ENCODE measurements around the gene ARL2BP. TPM values are rescaled to one million over a fixed set of nuclear protein-coding genes. Genes with fewer than 3 reads are reported as not detected.

ARL2BP gene
- total and polyA plus RNA-seq, 2 of the 13 experiments (the other 11 are each of a cell fraction or from before 2014, with no cell fraction given) = 64.3 to 67.6 TPM

DNA sequence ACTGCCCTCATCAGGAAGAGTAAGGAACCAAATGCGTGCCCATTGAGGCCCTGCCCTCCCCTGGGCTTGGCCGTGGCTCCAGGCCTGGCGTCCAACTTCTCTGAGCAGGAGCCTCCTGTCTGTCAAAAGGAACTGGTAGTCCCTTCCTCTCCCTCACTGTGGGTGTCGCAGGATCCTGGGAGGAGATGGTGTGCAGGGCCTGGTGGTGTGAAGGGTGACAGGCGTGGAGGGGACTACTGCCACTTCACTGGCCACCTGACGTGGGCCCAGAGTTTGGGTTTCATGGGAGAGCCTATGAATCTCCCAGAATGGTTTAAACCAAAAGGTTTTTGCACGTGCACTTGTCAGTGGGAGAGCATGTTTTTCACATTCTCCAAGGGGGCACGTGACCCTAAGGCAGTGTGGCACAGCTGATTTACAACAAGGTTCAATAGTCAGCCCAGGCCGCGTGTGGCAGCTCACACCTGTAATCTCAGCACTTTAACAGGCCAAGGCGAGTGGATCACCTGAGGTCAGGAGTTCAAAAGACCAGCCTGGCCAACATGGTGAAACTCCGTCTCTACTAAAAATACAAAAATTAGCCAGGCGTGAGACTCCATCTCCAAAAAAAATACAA is 12.5 kb downstream of the ARL2BP start (continued):
- TF ChIP-seq, protein P1, sequence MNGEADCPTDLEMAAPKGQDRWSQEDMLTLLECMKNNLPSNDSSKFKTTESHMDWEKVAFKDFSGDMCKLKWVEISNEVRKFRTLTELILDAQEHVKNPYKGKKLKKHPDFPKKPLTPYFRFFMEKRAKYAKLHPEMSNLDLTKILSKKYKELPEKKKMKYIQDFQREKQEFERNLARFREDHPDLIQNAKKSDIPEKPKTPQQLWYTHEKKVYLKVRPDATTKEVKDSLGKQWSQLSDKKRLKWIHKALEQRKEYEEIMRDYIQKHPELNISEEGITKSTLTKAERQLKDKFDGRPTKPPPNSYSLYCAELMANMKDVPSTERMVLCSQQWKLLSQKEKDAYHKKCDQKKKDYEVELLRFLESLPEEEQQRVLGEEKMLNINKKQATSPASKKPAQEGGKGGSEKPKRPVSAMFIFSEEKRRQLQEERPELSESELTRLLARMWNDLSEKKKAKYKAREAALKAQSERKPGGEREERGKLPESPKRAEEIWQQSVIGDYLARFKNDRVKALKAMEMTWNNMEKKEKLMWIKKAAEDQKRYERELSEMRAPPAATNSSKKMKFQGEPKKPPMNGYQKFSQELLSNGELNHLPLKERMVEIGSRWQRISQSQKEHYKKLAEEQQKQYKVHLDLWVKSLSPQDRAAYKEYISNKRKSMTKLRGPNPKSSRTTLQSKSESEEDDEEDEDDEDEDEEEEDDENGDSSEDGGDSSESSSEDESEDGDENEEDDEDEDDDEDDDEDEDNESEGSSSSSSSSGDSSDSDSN (CRISPR knock-in tag; IDR thresholded peaks at IDR 0.05) = no peak
- TF ChIP-seq DNMT1 (CRISPR knock-in tag; IDR thresholded peaks at IDR 0.05) (no peak), E2F2 (CRISPR knock-in tag; IDR thresholded peaks at IDR 0.05; ENCODE audit: borderline replicate concordance) (no peak), CC2D1A (CRISPR knock-in tag; IDR thresholded peaks at IDR 0.05) (no peak), ZNF30 (CRISPR knock-in tag; IDR thresholded peaks at IDR 0.05) (no peak), CHD4 (IDR thresholded peaks at IDR 0.05; ENCODE audit: borderline replicate concordance, low read length) (no peak), MYC (CRISPR knock-in tag; IDR thresholded peaks at IDR 0.05; ENCODE audit: borderline replicate concordance) (no peak), PAWR (CRISPR knock-in tag; IDR thresholded peaks at IDR 0.05; ENCODE audit: borderline replicate concordance) (no peak)
- TF ChIP-seq, protein P2, sequence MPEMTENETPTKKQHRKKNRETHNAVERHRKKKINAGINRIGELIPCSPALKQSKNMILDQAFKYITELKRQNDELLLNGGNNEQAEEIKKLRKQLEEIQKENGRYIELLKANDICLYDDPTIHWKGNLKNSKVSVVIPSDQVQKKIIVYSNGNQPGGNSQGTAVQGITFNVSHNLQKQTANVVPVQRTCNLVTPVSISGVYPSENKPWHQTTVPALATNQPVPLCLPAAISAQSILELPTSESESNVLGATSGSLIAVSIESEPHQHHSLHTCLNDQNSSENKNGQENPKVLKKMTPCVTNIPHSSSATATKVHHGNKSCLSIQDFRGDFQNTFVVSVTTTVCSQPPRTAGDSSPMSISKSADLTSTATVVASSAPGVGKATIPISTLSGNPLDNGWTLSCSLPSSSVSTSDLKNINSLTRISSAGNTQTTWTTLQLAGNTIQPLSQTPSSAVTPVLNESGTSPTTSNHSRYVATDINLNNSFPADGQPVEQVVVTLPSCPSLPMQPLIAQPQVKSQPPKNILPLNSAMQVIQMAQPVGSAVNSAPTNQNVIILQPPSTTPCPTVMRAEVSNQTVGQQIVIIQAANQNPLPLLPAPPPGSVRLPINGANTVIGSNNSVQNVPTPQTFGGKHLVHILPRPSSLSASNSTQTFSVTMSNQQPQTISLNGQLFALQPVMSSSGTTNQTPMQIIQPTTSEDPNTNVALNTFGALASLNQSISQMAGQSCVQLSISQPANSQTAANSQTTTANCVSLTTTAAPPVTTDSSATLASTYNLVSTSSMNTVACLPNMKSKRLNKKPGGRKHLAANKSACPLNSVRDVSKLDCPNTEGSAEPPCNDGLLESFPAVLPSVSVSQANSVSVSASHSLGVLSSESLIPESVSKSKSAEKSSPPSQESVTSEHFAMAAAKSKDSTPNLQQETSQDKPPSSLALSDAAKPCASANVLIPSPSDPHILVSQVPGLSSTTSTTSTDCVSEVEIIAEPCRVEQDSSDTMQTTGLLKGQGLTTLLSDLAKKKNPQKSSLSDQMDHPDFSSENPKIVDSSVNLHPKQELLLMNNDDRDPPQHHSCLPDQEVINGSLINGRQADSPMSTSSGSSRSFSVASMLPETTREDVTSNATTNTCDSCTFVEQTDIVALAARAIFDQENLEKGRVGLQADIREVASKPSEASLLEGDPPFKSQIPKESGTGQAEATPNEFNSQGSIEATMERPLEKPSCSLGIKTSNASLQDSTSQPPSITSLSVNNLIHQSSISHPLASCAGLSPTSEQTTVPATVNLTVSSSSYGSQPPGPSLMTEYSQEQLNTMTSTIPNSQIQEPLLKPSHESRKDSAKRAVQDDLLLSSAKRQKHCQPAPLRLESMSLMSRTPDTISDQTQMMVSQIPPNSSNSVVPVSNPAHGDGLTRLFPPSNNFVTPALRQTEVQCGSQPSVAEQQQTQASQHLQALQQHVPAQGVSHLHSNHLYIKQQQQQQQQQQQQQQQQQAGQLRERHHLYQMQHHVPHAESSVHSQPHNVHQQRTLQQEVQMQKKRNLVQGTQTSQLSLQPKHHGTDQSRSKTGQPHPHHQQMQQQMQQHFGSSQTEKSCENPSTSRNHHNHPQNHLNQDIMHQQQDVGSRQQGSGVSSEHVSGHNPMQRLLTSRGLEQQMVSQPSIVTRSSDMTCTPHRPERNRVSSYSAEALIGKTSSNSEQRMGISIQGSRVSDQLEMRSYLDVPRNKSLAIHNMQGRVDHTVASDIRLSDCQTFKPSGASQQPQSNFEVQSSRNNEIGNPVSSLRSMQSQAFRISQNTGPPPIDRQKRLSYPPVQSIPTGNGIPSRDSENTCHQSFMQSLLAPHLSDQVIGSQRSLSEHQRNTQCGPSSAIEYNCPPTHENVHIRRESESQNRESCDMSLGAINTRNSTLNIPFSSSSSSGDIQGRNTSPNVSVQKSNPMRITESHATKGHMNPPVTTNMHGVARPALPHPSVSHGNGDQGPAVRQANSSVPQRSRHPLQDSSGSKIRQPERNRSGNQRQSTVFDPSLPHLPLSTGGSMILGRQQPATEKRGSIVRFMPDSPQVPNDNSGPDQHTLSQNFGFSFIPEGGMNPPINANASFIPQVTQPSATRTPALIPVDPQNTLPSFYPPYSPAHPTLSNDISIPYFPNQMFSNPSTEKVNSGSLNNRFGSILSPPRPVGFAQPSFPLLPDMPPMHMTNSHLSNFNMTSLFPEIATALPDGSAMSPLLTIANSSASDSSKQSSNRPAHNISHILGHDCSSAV (CRISPR knock-in tag; IDR thresholded peaks at IDR 0.05; ENCODE audit: borderline replicate concordance) = no peak
